KMS-11 (cell line): ENCODE results near the gene KNOP1.

Source experiments
- H2AFZ ChIP-seq: fragments of 200-600 bp; sonication (generic); 2 replicates; pipeline ENCODE4 v1.6.1; 2016; ENCODE audit warnings: antibody characterized with exemption, mixed run types, low read depth
- H3K27ac ChIP-seq: fragments of 200-600 bp; sonication (generic); 2 replicates; pipeline ENCODE4 v1.6.1; 2016; ENCODE audit warnings: mild to moderate bottlenecking, mixed run types
- H3K27me3 ChIP-seq: fragments of 200-600 bp; sonication (generic); 2 replicates; pipeline ENCODE4 v1.6.1; 2017; ENCODE audit warnings: mild to moderate bottlenecking, low read depth, mixed run types, moderate library complexity; ENCODE audit not compliant: insufficient read depth
- H3K36me3 ChIP-seq: fragments of 200-600 bp; sonication (generic); 2 replicates; pipeline ENCODE4 v1.6.1; 2017; ENCODE audit warnings: mild to moderate bottlenecking, mixed run types; ENCODE audit not compliant: insufficient read depth
- H3K4me1 ChIP-seq: fragments of 200-600 bp; sonication (generic); 2 replicates; pipeline ENCODE4 v1.6.1; 2016; ENCODE audit warnings: mild to moderate bottlenecking, low read depth, mixed run types; ENCODE audit not compliant: poor library complexity, severe bottlenecking
- H3K4me2 ChIP-seq: fragments of 200-600 bp; sonication (generic); 2 replicates; pipeline ENCODE4 v1.7.0; 2016; ENCODE audit warnings: mild to moderate bottlenecking, mixed run types
- H3K4me3 ChIP-seq: fragments of 200-600 bp; sonication (generic); IDR thresholded peaks from 2 replicates; pipeline ENCODE4 v1.6.1; 2017; ENCODE audit warnings: low read depth, low read length, mixed read lengths; ENCODE audit not compliant: insufficient read depth
- H3K79me2 ChIP-seq: fragments of 200-600 bp; sonication (generic); 2 replicates; pipeline ENCODE4 v1.6.1; 2016; ENCODE audit warnings: low read depth, mixed run types; ENCODE audit not compliant: insufficient read depth
- H3K9ac ChIP-seq: fragments of 200-600 bp; sonication (generic); 2 replicates; pipeline ENCODE4 v1.6.1; 2016; ENCODE audit warnings: mild to moderate bottlenecking, mixed run types
- H4K20me1 ChIP-seq: fragments of 200-600 bp; sonication (generic); 2 replicates; pipeline ENCODE4 v1.6.1; 2016; ENCODE audit warnings: mild to moderate bottlenecking, mixed run types; ENCODE audit not compliant: insufficient read depth
- TF ChIP-seq, protein P1 (sequence below): fragments of 200-600 bp; sonication (generic); conservative IDR thresholded peaks from 2 replicates; pipeline ENCODE4 v1.6.1; 2017; ENCODE audit warnings: low read depth, mild to moderate bottlenecking, antibody characterized with exemption, low read length, moderate library complexity, mixed read lengths

KNOP1 gene

DNA sequence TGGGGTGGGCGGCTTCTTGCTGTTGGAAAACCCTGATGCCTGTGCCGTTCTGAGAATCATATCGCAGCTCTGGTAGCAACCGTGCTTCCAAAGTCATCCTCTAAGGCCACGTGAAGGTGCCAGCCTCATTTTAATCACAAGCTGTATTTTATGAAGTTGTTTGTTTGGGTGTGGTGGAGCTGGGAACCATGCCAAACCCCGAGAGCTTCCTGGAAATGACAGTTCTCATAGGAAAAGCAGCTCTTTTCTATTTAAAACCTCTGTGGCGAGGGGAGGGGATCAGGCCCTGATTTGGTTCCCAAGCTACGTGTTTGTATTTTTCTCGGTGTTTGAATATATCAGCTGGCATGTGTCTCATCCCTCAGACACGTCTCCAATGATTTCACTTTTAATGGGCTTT is 21.7 kb downstream of the KNOP1 start:
- Histone ChIP-seq H4K20me1 (no peaks in the 10 kb centered on the region), H3K79me2 (no peaks in the 10 kb centered on the region), H3K9ac (no peak overlapping the region), H3K27me3 (no peaks in the 10 kb centered on the region), H3K27ac (no peak overlapping the region), H3K36me3 (no peaks in the 10 kb centered on the region), H3K4me1 (peaks cover 9% of the 10 kb centered on the region), H3K4me3 (no peak overlapping the region), H3K4me2 (no peak overlapping the region; the same call in 1 of the 2 replicates), H2AFZ (no peak overlapping the region)
- TF ChIP-seq, protein P1, sequence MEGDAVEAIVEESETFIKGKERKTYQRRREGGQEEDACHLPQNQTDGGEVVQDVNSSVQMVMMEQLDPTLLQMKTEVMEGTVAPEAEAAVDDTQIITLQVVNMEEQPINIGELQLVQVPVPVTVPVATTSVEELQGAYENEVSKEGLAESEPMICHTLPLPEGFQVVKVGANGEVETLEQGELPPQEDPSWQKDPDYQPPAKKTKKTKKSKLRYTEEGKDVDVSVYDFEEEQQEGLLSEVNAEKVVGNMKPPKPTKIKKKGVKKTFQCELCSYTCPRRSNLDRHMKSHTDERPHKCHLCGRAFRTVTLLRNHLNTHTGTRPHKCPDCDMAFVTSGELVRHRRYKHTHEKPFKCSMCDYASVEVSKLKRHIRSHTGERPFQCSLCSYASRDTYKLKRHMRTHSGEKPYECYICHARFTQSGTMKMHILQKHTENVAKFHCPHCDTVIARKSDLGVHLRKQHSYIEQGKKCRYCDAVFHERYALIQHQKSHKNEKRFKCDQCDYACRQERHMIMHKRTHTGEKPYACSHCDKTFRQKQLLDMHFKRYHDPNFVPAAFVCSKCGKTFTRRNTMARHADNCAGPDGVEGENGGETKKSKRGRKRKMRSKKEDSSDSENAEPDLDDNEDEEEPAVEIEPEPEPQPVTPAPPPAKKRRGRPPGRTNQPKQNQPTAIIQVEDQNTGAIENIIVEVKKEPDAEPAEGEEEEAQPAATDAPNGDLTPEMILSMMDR, result no peak

DNA sequence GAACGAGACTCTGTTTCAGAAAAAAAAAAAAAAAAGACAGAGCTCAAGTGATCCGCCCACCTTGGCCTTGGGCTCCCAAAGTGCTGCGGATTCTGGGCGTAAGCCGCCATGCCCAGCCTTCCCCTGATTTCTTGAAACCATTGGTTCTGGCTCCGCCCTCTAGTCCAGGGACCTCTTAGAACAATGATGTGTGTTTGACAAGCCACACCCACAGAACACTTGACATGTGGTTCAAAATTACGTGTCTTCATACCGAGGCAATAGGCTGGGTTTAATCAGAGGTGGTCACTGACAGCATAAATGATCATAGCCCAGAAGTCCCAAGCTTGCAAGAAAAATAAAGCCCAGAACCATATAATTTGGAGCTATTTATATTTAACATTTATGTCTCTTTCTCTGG is 23.0 kb downstream of the KNOP1 start:
- H3K9ac ChIP-seq, result no peak overlapping the region
- H3K36me3 ChIP-seq, result no peaks in the 10 kb centered on the region
- no peaks in the 10 kb centered on the region for H3K27me3 ChIP-seq
- no peak overlapping the region for H3K4me2 ChIP-seq
- TF ChIP-seq, protein P1, result no peak
- H3K4me1 ChIP-seq, result peaks cover 11% of the 10 kb centered on the region
- H4K20me1 ChIP-seq, result no peaks in the 10 kb centered on the region
- H3K79me2 ChIP-seq, result no peaks in the 10 kb centered on the region
- no peak overlapping the region for H3K4me3 ChIP-seq
- no peak overlapping the region for H2AFZ ChIP-seq
- no peak overlapping the region for H3K27ac ChIP-seq

DNA sequence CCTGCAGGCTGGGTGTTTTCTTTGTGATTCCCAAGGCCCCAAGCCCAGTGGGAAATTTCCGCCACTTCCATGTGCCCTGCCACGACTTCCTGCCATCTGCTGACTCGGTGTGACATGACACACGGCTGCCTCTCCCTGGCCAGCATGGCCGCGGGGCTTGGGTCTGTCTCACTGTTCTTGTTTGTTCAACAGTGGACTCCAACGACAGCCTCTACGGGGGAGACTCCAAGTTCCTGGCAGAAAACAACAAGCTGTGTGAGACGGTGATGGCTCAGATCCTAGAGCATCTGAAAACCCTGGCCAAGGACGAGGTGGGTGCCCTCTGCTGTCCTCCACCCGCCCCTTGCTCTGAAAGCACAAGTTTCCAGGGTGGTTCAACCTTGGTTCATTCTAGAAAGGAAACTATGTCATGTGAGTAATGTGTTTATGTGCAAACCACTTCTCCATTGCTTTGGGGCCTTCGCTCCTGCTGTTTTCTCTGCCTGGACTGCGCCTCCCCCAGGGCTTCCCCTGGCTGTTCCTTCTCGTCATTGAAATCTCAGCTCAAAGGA is 26.8 kb downstream of the KNOP1 start:
- Histone ChIP-seq H2AFZ (no peak overlapping the region), H3K4me2 (no peak overlapping the region), H3K9ac (no peak overlapping the region), H3K4me1 (peaks cover 12% of the 10 kb centered on the region), H4K20me1 (no peaks in the 10 kb centered on the region), H3K4me3 (no peak overlapping the region), H3K36me3 (no peaks in the 10 kb centered on the region), H3K27me3 (no peaks in the 10 kb centered on the region), H3K27ac (no peak overlapping the region), H3K79me2 (no peaks in the 10 kb centered on the region)
- TF ChIP-seq, protein P1, result no peak

- Histone ChIP-seq H2AFZ (no peak overlapping the region), H3K27me3 (no peaks in the 10 kb centered on the region), H3K36me3 (no peaks in the 10 kb centered on the region), H3K79me2 (no peaks in the 10 kb centered on the region), H3K4me1 (peaks cover 11% of the 10 kb centered on the region), H3K27ac (no peak overlapping the region), H3K9ac (no peak overlapping the region), H3K4me3 (no peak overlapping the region), H3K4me2 (no peak overlapping the region), H4K20me1 (no peaks in the 10 kb centered on the region)
- TF ChIP-seq, protein P1, result no peak
Measured at GRCh38 chr16:19690196-19690595, 27.8 kb downstream of the KNOP1 start.
